ENCODE data around the gene SLC30A1.

Gene SLC30A1

DNA sequence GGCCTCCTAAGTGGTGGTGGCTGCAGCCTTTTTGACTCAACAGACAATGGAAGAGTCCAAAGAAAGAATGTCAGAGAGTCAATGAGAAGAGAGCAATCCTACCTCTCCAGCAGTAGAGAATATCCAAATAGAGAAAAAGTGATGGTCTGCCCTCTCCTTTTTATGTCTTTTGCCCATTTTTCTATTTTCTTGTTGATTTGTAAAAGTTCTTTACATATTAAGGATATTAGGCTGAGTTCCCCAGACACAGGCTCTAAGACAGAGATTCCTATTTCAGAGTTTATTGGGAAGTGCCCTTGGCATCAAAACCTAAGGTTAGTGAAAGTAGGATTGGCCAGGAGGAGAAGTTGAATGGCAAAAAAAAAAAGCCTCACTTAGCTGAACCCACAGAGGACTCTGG is 20.3 kb upstream of the SLC30A1 start:
- TF ChIP-seq, protein P1, sequence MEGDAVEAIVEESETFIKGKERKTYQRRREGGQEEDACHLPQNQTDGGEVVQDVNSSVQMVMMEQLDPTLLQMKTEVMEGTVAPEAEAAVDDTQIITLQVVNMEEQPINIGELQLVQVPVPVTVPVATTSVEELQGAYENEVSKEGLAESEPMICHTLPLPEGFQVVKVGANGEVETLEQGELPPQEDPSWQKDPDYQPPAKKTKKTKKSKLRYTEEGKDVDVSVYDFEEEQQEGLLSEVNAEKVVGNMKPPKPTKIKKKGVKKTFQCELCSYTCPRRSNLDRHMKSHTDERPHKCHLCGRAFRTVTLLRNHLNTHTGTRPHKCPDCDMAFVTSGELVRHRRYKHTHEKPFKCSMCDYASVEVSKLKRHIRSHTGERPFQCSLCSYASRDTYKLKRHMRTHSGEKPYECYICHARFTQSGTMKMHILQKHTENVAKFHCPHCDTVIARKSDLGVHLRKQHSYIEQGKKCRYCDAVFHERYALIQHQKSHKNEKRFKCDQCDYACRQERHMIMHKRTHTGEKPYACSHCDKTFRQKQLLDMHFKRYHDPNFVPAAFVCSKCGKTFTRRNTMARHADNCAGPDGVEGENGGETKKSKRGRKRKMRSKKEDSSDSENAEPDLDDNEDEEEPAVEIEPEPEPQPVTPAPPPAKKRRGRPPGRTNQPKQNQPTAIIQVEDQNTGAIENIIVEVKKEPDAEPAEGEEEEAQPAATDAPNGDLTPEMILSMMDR (conservative IDR thresholded peaks at IDR 0.05): no peak
- H3K27ac ChIP-seq: no peak overlapping the region

DNA sequence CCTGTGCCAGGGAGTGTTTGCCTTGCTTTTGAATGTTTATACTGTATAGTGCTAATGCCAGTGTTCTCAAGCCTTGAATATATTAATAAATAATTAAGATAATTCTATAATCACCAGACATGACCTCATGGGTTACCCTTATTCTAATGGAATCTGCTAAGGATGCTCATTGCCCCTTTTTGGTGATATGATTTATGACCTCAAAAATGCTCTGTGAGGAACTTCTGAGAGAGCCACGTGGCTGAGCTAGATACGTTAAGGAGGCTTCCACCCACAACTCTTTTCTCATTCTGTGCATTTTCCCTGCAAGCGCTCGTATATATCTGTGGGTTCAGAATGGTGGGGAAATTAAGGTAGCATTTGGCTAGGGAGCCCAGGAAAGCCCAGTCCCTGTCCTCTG is 19.6 kb upstream of the SLC30A1 start:
- TF ChIP-seq, protein P1 (conservative IDR thresholded peaks at IDR 0.05): no peak
- H3K27ac ChIP-seq: no peak overlapping the region

DNA sequence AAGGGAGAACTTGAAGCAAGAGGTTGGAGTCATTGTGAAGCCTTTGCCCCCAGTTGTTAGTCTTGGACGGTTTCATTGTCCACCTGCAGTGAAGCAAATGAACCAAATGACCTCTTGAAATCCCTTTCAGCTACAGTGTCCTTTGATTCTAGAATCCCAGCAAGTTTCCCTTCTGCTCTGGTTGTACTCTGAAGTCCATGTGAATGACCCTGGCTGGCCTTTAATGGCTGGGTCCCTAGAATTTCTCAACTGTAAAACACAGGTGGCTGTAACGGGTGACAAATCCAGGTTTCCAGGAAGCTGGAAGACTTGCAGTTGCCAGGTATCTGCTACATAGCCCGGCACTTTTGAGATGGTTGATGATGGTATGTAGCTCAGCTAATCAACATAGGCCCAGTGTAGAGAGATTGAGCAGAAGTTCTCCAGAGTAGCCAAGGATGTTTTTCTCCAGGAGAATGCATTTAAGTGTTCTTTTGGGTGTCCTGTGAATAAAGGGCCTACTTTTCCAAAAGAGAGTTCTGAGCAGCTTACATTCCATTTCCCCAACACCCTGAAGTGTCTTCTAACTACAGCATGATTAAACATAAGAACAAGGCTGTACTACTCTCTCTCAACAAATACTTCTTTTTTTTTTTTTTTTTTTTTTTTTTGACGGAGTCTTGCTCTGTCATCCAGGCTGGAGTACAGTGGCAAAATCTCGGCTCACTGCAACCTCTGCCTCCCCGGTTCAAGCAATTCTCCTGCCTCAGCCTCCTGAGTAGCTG is 17.6 kb upstream of the SLC30A1 start:
- TF ChIP-seq, protein P1 (conservative IDR thresholded peaks at IDR 0.05): no peak
- H3K27ac ChIP-seq: no peak overlapping the region

DNA sequence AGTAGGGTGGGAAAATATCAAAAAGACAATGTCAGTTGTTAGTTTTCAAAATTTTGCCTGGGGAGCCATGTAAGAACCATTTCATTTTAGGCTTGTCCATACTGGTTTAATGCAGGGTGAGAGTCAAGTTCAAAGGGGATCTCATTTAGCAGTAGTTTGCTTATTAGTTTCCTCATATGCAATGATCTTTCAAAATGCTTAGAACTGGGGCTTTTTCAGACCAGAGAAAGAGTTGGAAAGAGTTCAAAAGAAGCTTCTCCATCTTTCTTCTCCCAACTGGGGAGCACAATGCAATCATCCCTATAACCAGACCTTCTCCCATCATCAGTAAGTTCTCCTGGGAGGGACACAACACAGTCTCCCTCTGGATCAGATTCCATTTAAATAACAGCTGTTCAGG is 16.5 kb upstream of the SLC30A1 start:
- TF ChIP-seq, protein P1 (conservative IDR thresholded peaks at IDR 0.05): no peak
- no peak overlapping the region for H3K27ac ChIP-seq

DNA sequence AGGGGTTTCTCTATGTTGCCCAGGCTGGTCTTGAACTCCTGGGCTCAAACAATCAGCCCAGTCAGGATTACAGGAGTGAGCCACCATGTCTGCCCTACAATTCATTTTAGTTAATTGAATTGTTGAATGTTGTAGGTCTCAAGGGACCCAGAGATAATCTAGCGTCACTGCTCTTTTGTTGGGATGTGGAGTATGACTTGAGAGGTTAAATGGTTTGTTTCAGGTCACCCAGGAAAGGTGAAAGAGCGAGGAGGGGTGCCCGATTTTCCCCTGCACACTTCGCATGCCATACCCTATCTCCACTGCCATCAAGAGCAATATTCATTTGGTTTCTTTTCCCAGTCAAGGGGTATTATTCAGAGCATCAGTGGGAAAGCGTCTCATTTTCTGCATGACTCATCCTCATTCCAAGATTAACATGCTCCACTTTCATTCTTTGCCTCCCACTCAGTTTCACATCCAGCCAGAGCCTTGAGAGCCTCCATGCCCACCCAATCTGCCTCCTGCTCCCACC is 13.1 kb upstream of the SLC30A1 start:
- TF ChIP-seq, protein P1 (conservative IDR thresholded peaks at IDR 0.05): no peak
- peak overlapping the region; percentile 73 for H3K27ac ChIP-seq

DNA sequence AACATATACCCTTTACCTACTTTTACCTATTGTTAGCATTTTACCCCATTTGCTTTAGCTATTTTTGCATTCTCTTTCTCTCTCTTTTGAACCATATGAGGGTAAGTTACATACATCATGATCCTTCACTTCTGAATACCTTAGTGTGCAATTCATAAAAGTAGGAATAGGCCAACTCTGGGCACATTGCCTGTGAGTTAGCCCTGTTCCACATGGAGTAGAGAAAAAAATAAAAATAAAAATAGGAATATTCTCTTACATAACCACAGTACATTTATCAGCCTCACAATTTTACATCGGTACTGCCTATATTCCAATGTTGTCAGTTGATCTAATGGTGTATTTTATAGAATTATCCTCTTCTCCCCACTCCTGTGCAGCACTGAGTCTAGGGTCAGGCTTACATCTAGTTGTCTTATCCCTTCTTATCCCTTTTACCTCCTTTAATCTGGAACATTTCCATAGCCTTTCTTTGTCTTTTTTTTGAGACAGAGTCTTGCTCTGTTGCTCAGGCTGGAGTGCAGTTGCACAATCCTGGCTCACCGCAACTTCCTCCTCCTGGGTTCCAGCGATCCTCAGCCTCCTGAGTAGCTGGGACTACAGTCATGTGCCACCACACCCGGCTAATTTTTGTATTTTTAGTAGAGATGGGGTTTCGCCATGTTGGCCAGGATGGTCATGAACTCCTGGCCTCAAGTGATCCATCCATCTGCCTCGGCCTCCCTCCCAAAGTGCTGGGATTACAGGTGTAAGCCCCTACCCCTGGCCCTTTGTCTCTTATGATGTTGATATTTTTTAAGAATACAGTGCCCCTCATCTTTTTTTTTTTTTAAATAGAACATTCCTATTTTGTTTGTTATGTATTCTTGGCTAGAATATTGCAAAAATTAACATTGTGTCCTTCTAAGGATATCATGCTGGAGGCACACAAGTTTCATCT is 11.1 kb upstream of the SLC30A1 start:
- no peak overlapping the region for H3K27ac ChIP-seq
- TF ChIP-seq, protein P1 (conservative IDR thresholded peaks at IDR 0.05): no peak

DNA sequence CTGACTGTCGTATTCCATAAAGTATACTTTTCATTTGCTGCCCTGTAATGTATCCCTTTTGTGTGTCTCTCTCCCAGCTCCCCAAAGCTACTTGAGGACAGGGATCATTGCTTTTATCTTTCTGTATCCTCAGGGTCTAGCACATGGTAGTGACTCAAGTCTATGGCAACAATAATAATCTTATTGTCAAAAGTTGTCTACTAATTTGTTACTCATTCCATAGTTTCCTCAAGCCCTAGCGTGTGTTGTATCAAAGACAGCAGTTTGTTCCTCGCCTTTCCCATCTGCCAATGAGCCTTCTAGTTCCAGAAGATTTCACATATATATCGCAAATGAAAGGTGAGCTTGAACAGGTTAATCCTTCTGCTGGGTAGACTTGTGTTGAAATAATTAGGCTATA is 9.8 kb upstream of the SLC30A1 start:
- TF ChIP-seq, protein P1 (conservative IDR thresholded peaks at IDR 0.05): no peak
- no peak overlapping the region for H3K27ac ChIP-seq
